ENCODE results near the gene TUNAR. TPM values are rescaled to one million over a fixed set of nuclear protein-coding genes. Genes with fewer than 3 reads are reported as not detected.

TUNAR gene
- polyA plus RNA-seq (ENCODE audit: insufficient read length in 10 of 10): under 1 TPM in 5 of 10 donors, not detected in 5; 0.05 to 0.50 (median 0.16) TPM
- long read RNA-seq, donor 1: 0 reads
- long read RNA-seq, donor 2: 0 reads
- long read RNA-seq, donor 3: 0 reads
- long read RNA-seq, donor 4: 0 reads
- long read RNA-seq, donor 5: 0 reads
- long read RNA-seq, donor 6: 0 reads
- long read RNA-seq, donor 7: 0 reads
- long read RNA-seq, donor 8: 0 reads
- long read RNA-seq, donor 9: 0 reads

- DNase-seq: no peak
Observed at GRCh38 chr14:95876761-95877538, at the start of gene TUNAR. TUNAR (plus strand) TSS chr14:95876832.

- DNase-seq: no peak
Observed at GRCh38 chr14:95828649-95829265, 47.9 kb upstream of the TUNAR start.

- DNase-seq: no peak
Observed at GRCh38 chr14:95829321-95829720, 47.3 kb upstream of the TUNAR start.

- DNase-seq: no peak
Observed at GRCh38 chr14:95830386-95830785, 46.2 kb upstream of the TUNAR start.

- no peak for DNase-seq
Observed at GRCh38 chr14:95831041-95831440, 45.6 kb upstream of the TUNAR start.

GRCh38 chr14:95831468-95831867 is 45.2 kb upstream of the TUNAR start:
- DNase-seq: no peak

GRCh38 chr14:95832012-95832411 is 44.6 kb upstream of the TUNAR start:
- no peak for DNase-seq

- no peak for DNase-seq
Observed at GRCh38 chr14:95833429-95833828, 43.2 kb upstream of the TUNAR start.

GRCh38 chr14:95834496-95834895 is 42.1 kb upstream of the TUNAR start:
- DNase-seq: no peak

GRCh38 chr14:95835121-95835730 is 41.4 kb upstream of the TUNAR start:
- no peak for DNase-seq

GRCh38 chr14:95838862-95839261 is 37.8 kb upstream of the TUNAR start:
- no peak for DNase-seq

- no peak for DNase-seq
Observed at GRCh38 chr14:95840094-95840700, 36.4 kb upstream of the TUNAR start.

- no peak for DNase-seq
Observed at GRCh38 chr14:95841668-95842067, 35.0 kb upstream of the TUNAR start.

GRCh38 chr14:95849761-95850160 is 26.9 kb upstream of the TUNAR start:
- DNase-seq: no peak

GRCh38 chr14:95850429-95850828 is 26.2 kb upstream of the TUNAR start:
- DNase-seq: no peak

GRCh38 chr14:95855606-95856005 is 21.0 kb upstream of the TUNAR start:
- DNase-seq: no peak

GRCh38 chr14:95857275-95857674 is 19.4 kb upstream of the TUNAR start:
- DNase-seq: peak in 1 of 3 donors; percentile 13

- DNase-seq: no peak
Observed at GRCh38 chr14:95858893-95859292, 17.7 kb upstream of the TUNAR start.

- no peak for DNase-seq
Observed at GRCh38 chr14:95862243-95862642, 14.4 kb upstream of the TUNAR start.

GRCh38 chr14:95863295-95863694 is 13.3 kb upstream of the TUNAR start:
- DNase-seq: no peak

GRCh38 chr14:95869776-95870175 is 6.9 kb upstream of the TUNAR start:
- no peak for DNase-seq

- no peak for DNase-seq
Observed at GRCh38 chr14:95870772-95871171, 5.9 kb upstream of the TUNAR start.
